Osteoblast (primary cell): Measurements from ENCODE around the gene BGLAP. TPM values are rescaled to one million over a fixed set of nuclear protein-coding genes. Genes with fewer than 3 reads are reported as not detected.

Experiments
- DNase-seq: peaks from one replicate; pipeline ENCODE4 v3.0.0; 2011; ENCODE audit warnings: low spot score, mixed read lengths; ENCODE audit not compliant: insufficient read length; ENCODE audit errors: missing footprints
- H2AFZ ChIP-seq: 2 replicates; pipeline ENCODE4 v1.6.0; 2011; ENCODE audit warnings: mild to moderate bottlenecking, low read length
- H3K27ac ChIP-seq: 2 replicates; pipeline ENCODE4 v1.5.1; 2011; ENCODE audit warnings: mild to moderate bottlenecking, low read depth, low read length, moderate library complexity
- H3K27me3 ChIP-seq: 2 replicates; pipeline ENCODE4 v1.6.0; 2012; ENCODE audit warnings: mild to moderate bottlenecking, control low read depth, inconsistent platforms, low read length, moderate library complexity; ENCODE audit not compliant: insufficient read depth
- H3K36me3 ChIP-seq: 2 replicates; pipeline ENCODE4 v1.5.1; 2011; ENCODE audit warnings: mild to moderate bottlenecking, low read length, control low read depth, moderate library complexity; ENCODE audit not compliant: insufficient read depth
- H3K4me1 ChIP-seq: 2 replicates; pipeline ENCODE4 v1.5.1; 2011; ENCODE audit warnings: mild to moderate bottlenecking, low read length, control low read depth, moderate library complexity; ENCODE audit not compliant: insufficient read depth
- H3K4me2 ChIP-seq: 2 replicates; pipeline ENCODE4 v1.6.0; 2011; ENCODE audit warnings: mild to moderate bottlenecking, low read length; ENCODE audit not compliant: insufficient read depth
- H3K4me3 ChIP-seq: fragments of 200-600 bp; sonication (generic); 3 replicates; pipeline ENCODE4 v1.5.1; 2012; ENCODE audit warnings: mild to moderate bottlenecking, low read length, inconsistent platforms; ENCODE audit not compliant: insufficient read depth
- H3K79me2 ChIP-seq: 2 replicates; pipeline ENCODE4 v1.6.0; 2012; ENCODE audit warnings: mild to moderate bottlenecking, low read length, control low read depth, inconsistent platforms; ENCODE audit not compliant: insufficient read depth
- H3K9me3 ChIP-seq: 2 replicates; pipeline ENCODE4 v1.5.1; 2011; ENCODE audit warnings: low read depth, low read length, control low read depth
- H4K20me1 ChIP-seq: 2 replicates; pipeline ENCODE4 v1.6.0; 2012; ENCODE audit warnings: mild to moderate bottlenecking, low read length, control low read depth; ENCODE audit not compliant: insufficient read depth
- CTCF ChIP-seq: IDR thresholded peaks from 2 replicates; pipeline ENCODE4 v1.5.1; 2011; ENCODE audit warnings: mild to moderate bottlenecking, low read depth, low read length, moderate library complexity; ENCODE audit errors: extremely low read depth
- total RNA-seq: library from RNA; depleted of rRNA; stranded (reverse); fragments of >200 nt; gene quantifications from 2 replicates; pipeline ENCODE4 v1.2.3, GENCODE V29; 2012

BGLAP gene
- total RNA-seq, 1 donor: 2.2 TPM

- Histone ChIP-seq H3K27ac (peak overlapping the region; percentile 6), H2AFZ (no peak overlapping the region), H3K4me1 (peaks cover 23% of the 10 kb centered on the region), H4K20me1 (peaks cover 7% of the 10 kb centered on the region), H3K9me3 (no peaks in the 10 kb centered on the region), H3K4me3 (no peak overlapping the region), H3K36me3 (peaks cover 23% of the 10 kb centered on the region), H3K79me2 (peaks cover 33% of the 10 kb centered on the region), H3K27me3 (no peaks in the 10 kb centered on the region), H3K4me2 (no peak overlapping the region)
- TF ChIP-seq CTCF: no peak
- peak; percentile 93 for DNase-seq
Observed at GRCh38 chr1:156217871-156218270, 24.1 kb upstream of the BGLAP start.

- H3K79me2 ChIP-seq: peaks cover 19% of the 10 kb centered on the region
- H4K20me1 ChIP-seq: peaks cover 13% of the 10 kb centered on the region
- H3K27me3 ChIP-seq: no peaks in the 10 kb centered on the region
- no peak overlapping the region for H3K4me2 ChIP-seq
- DNase-seq: no peak
- H3K36me3 ChIP-seq: peaks cover 27% of the 10 kb centered on the region
- H3K27ac ChIP-seq: no peak overlapping the region
- H2AFZ ChIP-seq: no peak overlapping the region
- H3K4me3 ChIP-seq: no peak overlapping the region
- H3K4me1 ChIP-seq: peaks cover 20% of the 10 kb centered on the region
- TF ChIP-seq CTCF: no peak
- H3K9me3 ChIP-seq: no peaks in the 10 kb centered on the region
Observed at GRCh38 chr1:156220226-156220625, 21.8 kb upstream of the BGLAP start.

- Histone ChIP-seq H3K27ac (no peak overlapping the region), H4K20me1 (peaks cover 13% of the 10 kb centered on the region), H3K36me3 (peaks cover 37% of the 10 kb centered on the region), H2AFZ (no peak overlapping the region), H3K9me3 (no peaks in the 10 kb centered on the region), H3K4me2 (no peak overlapping the region), H3K27me3 (no peaks in the 10 kb centered on the region), H3K4me3 (no peak overlapping the region), H3K4me1 (peaks cover 20% of the 10 kb centered on the region), H3K79me2 (peaks cover 13% of the 10 kb centered on the region)
- no peak for DNase-seq
- no peak for TF ChIP-seq CTCF
Observed at GRCh38 chr1:156221986-156222692, 19.8 kb upstream of the BGLAP start.

GRCh38 chr1:156225677-156226014, 16.3 kb upstream of the BGLAP start:
- H3K4me1 ChIP-seq: peaks cover 9% of the 10 kb centered on the region
- H3K36me3 ChIP-seq: peaks cover 43% of the 10 kb centered on the region
- H3K9me3 ChIP-seq: no peaks in the 10 kb centered on the region
- no peak for DNase-seq
- H3K4me2 ChIP-seq: no peak overlapping the region
- no peak overlapping the region for H3K4me3 ChIP-seq
- peaks cover 13% of the 10 kb centered on the region for H4K20me1 ChIP-seq
- no peak overlapping the region for H2AFZ ChIP-seq
- no peak for TF ChIP-seq CTCF
- peaks cover 8% of the 10 kb centered on the region for H3K79me2 ChIP-seq
- no peak overlapping the region for H3K27ac ChIP-seq
- H3K27me3 ChIP-seq: no peaks in the 10 kb centered on the region
